Bone marrow (tissue), 2 donors: ENCODE measurements around the gene DIP2B.
"Not testable (repeated sequence)": the region's sequence is repeated elsewhere in the genome, so short reads cannot be mapped to it uniquely, and the experiment has no call there.

Source experiments
- DNase-seq, 2 donors: peaks; one replicate each; lab custom pipeline; 2025; lab: John Stamatoyannopoulos, UW

DIP2B gene

DNA sequence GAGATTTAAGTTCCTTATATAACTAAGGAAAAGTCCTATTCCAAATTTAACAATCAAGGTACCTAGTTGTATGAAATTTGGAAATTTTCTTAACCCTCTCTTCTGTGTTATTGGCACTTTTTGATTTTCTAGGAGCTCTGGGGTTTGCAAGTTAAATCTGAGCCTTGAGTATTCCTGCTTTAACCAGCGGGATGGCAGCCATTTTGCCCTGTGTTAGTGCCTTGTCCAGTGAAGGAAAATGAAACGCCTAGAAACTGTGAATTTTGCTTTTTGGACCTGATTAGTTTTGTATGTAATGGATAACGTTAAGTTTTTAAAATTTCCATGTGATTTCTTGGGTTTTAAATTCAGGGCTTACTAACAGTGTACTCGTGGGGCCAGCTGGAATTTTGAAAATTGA, 45.1 kb downstream of the DIP2B start:
- no peak for DNase-seq

DNA sequence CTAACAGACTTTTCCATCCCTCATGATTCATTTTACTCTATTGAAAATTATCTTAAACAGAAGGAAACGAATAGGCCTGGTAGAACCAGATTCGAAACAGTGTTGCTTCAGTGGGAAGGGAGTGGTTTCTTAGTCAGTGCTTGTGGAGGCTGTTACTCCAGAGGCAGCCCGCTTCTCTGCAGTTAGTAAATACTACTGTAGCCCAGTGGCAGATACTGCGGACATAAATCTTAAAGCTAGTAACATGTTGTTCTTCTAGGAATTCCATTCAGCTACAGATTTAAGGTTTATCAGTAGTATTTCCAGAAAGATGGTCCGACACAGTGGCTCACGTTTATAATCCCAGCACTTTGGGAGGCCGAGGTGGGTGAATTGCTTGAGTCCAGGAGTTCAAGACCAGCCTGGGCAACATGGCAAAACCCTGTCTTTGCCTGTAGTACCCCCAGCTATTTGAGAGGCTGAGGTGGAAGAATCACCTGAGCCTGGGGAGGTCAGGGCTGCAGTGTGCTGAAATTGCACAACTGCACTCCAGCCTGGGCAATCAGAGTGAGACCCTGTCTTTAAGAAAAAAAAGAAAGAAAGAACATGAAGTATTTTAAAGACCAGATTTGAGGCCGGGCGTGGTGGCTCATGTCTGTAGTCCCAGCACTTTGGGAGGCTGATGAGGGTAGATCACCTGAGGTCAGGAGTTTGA, 45.9 kb downstream of the DIP2B start:
- no peak for DNase-seq

DNA sequence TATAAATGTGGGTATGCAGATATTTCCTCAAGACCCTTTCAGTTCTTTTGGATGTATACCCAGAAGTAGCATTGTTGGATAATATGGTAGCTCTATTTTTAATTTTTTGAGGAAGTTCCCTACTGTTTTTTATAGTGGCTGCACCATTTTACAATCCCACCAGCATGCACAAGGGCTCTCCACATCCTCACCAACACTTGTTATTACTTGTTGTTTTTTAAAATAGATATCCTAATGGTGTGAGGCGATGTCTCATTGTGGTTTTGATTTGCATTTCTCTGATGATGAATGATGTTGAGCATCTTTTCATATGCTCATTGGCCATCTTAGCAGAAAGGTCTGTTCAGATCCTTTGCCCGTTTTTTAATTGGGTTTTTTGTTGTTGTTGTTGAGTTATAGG, 47.1 kb downstream of the DIP2B start:
- DNase-seq, result no peak

DNA sequence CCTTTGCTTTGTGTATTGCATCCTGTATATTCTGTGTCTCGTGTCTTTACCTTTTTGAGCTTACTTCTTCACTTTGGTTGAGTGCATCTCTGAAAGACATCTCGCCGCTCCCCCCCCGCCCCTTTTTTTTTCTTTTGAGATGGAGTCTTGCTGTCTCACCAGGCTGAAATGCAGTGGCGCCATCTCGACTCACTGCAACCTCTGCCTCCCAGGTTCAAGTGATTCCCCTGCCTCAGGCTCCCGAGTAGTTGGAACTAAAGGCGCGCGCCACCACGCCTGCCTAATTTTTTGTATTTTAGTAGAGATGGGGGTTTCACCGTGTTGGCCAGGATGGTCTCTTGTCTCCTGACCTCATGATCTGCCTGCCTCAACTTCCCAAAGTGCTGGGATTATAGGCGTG, 49.9 kb downstream of the DIP2B start:
- no peak for DNase-seq

DNA sequence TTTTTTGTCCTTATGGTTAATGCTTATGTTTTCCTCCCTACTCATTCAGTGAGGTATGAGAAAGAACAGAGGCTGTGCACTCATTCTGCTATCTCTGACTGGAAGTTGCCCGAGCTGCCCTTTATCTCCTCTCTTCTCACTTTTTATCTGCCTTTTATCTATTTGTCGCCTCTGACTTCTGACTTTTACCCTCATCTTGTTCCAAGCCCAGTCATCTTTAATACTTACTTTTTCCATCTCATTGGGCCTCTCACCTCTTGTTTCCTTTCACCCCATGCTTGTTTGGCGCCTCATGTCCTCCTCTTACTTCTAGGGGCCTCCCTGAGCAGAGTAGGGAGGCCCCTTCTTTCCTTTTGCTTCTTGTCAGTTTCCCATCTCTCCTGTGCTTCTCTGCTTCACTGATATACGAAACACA, 50.7 kb downstream of the DIP2B start:
- DNase-seq, result no peak

DNA sequence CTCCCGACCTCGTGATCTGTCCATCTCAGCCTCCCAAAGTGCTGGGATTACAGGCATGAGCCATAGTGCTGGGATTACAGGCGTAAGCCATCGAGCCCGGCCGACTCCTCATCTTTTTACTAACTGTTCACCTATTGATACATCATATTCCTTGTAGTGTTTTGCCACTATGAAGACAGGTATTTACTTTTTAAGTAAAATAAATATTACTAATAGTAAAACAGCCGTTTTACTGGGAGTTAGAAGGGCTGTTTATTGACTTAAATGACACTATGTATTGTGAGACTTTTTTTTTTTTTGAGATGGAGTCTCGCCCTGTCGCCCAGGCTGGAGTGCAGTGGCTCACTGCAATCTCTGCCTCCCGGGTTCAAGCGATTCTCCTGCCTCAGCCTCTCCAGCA, 51.5 kb downstream of the DIP2B start:
- DNase-seq, result no peak

DNA sequence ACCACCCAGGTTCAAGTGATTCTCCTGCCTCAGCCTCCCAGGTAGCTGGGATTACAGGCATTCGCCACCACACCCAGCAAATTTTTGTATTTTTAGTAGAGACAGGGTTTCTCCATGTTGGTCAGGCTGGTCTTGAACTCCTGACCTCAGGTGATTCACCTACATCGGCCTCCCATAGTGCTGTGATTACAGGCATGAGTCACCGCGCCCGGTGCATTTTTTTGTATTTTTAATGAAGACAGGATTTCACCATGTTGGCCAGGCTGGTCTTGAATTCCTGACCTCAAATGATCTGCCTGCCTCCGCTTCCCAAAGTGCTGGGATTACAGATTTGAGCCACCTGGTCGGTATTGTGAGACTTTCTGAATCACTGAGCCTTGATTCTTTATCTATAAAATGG, 52.0 kb downstream of the DIP2B start:
- DNase-seq, result not testable (repeated sequence)

DNA sequence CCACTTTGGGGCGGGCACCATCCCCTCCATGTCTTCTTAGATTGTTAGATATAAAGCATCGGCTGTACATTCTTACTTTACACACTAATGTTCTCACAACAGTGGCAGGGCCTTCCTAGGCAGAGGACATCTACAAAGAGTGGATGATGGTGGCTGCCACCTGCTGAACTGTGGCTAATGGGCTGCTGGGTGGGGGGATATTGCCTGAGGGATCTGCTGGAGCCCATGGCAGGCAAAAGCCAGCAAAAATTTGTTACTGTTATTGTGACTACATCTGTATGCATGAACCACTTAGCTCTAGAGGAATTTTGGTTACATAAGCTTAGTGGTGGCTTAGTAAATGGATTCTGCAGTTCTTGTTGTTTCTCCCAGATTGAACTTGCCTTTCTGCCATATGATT, 52.6 kb downstream of the DIP2B start:
- DNase-seq, result no peak

DNA sequence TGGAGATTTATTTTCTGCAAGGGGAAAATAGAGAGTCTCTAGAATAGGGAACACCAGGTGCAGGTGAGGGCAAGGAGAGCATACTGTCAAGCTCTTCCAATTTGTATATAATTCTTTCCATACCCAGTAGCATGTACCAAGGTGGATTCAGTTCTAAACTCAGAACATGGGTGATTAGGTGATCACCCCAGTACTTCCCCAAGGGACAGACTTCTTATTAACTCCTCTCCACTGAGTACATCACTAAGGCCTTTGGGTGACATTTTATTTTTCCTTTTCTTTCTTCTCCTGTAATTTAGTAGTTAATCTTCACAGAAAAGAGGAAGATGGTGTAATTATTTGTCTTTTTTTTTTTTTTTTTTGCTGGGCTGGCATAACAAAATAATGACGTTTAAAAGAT, 54.2 kb downstream of the DIP2B start:
- no peak for DNase-seq

DNA sequence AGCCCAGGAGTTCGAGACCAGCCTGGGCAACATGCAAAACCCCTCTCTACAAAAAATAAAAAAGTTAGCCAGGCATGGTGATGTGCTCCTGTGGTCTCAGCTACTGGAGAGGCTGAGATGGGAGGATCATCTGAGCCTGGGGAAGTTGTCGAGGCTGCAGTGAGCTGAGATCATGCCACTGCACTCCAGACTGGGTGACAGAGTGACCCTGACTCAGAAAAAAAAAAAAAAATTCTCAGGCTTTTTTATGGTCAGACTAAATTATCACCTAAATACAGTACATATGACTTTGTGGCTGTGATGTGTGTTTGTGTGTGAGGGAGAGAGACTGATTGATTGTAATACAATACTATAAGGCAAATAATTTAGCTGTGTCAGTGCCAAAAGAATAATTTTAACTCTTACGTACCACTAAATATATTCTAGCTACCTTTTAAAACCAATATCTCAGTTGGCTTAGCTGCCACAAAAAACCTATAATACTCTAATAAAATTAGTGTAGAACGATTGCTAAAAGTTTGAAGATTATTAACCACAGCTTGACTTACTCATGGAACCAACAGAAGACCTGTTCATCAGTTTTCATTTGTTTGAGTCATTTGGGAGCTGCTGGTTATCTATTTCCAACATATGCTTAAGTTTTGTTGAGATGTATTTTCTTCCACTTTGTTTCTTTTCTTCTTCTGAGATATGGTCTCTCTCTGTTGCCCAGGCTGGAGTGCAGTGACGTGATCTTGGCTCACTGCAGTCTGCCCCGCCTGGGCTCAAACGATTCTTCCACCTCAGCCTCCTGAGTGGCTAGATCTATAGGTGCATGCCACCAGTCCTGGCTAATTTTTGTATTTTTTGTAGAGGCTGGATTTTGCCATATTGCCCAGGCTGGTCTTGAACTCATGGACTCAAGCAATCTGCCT, 58.0 kb downstream of the DIP2B start:
- DNase-seq, result no peak

DNA sequence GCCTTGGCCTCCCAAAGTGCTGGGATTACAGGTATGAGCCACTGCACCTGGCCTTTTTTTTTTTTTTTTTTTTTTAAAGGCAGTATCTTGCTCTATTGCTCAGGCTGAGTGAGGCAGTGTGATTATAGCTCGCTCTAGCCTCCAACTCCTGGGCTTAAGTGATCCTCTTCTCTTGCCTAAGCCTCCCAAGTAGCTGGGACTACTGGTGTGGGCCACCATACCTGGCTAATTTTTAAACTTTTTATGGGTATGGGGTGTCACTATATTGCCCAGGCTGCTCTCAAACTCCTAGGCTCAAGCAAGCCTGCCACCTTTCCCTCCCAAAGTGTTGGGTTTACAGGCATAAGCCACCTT, 58.6 kb downstream of the DIP2B start:
- DNase-seq, result no peak

DNA sequence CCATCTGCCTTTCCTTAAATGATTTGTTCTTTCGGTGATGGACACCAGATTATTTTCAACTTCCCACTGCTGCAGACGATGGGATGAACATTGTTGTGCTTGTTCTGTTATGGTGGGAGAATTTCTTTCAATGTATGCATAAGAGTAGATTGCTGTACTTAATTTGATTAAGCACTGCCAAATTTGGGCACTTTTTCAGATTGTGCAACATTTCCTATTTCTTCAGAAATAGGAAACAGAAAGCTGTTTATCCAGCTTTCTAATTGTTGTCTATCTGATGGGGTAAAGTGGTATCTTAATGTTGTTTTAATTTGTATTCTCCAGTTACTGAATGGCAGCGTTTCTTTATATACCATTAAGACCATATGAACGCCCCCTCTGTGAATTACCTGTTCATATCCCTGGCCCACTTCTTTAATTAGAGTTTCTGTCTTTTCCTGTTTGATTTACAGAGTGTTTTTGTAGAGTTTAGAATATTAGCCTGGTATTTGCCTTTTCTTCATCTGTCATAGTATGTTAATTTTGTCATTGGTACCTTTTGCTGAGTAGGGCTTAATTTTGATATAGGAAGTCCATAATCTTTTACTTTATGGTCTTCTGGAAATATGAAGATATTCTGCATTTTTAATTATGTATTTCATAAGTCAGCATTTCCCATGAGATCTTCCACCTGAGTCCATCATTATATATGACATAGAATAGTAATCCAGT, 59.6 kb downstream of the DIP2B start:
- DNase-seq, result no peak

DNA sequence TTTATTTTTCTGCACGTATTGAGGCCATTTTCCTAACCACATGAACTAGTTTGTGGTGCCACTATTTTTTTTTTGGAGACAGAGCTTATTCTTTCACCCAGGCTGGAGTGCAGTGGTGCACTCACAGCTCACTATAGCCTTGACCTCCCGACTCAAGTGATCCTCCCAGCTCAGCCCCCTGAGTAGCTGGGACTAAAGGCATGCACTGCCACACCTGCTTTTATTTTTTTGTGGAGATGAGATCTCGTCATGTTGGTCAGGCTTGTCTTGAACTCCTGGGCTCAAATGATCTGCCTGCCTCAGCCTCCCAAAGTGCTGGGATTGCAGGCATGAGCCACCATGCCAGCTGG, 60.1 kb downstream of the DIP2B start:
- no peak for DNase-seq

DNA sequence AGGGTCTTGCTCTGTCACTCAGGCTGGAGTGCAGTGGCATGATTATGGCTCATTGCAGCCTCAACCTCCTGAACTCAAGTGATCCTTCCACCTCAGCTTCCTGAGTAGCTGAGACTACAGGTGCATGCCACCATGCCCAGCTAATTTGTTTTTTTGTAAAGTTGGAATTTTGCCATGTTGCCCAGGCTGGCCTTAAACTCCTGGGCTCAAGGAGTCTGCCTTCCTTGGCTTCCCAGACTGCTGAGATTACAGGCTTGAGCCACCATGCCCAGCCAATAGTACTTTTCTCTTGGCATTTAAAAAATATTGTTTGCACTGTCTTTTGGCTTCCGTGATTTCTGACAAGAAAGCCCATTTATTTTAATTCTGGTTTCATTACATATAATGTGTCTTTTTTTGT, 61.3 kb downstream of the DIP2B start:
- DNase-seq, result no peak

DNA sequence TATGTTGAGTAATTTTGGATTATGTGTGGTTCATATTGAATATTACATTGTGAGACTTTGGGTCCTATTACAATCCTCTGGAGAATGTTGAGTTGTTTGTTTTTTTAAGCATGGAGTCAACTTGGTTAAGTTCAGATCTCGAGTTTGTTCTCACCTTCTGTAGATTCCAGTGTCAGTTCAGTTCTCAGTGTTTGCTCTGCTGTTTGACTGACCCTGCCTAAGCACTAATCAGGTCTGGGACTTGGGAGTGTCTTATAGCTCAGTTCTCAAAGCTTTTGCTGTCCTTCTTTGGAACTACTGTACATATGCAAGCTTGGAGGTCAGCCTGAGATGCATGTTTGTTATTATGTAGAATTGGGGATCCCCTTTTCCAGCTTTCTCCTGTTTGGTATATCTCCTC, 63.1 kb downstream of the DIP2B start:
- DNase-seq, result no peak

DNA sequence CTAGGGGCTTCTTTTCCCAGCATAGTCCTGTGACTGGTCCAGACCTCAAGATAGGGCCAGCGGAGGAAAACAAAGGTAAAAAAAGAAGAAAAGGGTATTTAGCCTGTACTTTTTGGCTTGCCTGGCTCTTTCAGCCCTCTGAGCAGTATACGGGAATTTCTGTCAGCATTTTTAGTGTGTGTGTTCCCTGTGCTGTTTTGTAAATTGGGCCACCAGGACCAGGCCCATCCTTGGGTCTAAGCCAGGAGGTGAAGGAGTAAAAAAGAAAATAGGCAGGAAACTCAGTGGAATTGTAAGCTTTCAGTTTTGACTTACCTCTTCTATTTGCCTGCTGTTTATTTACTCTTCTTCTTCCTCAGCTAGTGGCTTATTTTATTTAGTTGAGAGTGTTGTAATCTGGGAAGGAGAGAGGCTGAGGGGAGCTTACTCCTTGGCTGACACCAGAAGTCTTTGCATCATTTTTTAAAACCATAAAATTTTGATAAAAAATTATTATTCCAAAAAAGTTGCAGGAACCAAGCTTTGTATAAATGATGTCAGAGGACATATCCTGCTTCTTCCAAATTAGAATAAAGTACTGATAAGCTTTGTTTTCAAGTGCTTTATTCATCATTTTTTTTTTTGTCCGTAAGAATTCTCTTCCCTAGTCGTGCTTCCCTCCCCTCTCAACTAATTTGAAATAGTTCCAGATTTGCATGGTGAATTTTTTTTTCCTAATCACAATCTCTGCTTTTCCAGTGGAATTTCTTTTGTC, 63.7 kb downstream of the DIP2B start:
- DNase-seq, result no peak

DNA sequence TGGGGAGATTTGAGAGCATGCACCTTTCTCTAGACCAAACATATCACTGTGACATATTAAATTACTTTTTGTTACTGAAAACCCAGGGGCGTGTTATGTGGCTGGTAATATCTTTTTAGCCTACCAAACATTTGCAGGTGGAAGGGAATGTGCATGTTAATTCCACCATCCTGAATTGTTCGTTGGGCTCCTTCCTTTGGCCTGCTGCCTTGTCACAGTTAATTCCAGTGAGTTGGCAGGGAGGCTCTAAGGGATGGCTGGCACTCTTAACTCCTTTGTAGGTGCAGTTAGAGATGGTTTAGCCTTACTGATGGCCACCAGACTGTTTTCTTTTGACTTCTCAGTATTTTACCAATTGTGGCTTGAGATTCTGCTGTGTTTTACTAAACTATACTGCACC, 64.5 kb downstream of the DIP2B start:
- no peak for DNase-seq

DNA sequence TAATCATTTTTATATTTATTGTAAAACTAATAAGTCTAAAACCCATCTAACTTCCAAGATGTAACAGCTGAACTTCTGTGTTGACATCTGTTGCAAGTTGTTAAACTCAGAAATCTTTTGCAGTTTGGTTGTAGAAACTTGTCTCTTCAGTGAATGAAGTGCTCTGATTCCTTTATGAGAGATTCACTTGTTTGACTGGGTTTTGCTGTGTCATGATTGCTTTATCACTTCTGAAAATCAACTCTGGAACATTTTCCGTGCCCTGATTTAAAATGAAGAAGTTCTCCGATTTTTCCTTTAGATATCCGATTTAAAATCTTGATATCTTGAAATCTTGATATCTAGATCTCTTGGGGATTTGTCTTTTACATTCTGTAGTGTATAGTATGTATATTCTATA, 65.1 kb downstream of the DIP2B start:
- DNase-seq, result no peak

DNA sequence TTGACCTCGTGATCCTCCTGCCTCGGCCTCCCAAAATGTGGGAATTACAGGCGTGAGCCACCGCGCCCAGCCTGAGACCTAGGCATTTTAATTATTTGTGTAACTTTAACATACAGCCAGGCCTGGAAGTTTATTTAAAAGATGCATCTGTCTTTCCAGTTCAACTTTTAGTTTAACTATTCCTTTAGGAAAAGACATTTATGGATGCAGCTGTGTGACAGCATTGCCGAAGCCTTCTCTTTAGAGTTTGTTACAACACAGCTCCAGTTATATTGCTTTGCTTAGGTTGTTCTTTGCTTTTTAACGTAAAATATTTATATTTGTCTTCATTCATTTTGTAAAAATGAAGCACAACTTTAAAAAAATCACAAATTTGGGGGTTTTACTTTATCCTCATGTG, 67.0 kb downstream of the DIP2B start:
- no peak for DNase-seq

DNA sequence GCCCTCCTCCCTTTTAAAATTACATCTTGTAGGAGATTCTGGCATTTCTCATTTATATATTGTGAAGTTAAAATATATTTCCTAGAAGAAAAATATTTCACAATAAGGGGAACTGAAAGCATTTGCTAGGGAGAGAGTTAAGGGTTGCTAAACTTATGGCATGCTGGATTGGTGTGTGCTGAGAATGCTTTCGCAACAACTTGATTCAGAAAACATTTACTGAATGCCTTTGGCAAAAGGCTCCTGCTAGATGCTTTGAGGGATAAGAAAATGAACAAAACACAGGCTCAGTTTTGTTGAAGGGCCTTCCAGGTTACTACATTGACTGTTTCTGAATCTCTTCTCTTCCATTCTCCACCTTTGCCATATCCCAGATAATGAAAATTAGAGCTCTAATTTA, 67.5 kb downstream of the DIP2B start:
- DNase-seq, result peak in 1 of 2 donors; percentile 50

DNA sequence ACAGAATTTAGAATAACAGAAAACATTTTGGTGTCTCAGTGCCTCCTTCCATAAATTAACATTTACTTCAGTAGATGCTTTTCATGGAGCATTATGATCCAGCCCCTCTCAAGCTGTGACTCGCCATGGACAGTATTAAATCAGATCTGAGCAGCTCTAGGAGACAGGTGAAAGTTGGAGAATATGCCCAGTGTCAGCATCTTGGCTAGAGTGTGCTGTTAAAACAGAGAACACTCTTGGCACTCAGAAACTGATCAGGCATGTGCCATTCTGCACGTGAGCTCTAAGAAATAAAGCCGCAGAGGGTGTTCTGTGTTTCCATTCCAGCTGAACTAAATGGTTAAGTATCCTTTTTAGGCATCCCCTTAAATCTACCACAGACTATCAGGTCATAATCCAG, 68.0 kb downstream of the DIP2B start:
- no peak for DNase-seq

DNA sequence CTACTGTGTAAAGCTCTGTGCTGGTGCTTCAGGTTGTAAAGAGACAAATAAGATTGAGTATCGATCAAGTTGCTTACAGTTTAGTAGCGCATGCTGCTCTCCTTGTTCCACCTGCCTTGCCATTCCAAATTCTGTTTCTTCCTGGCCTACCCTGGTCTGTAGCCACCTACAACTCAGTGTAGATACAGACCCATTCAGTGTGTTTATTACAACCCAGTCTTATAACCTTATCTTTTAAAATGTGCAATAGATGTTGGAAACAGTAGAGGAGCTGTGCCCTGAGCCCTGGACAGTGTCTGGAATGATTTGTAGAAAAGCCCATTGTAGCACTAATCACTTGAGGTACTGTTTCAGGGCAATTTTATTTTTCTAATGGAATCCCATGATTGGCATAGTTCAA, 68.5 kb downstream of the DIP2B start:
- no peak for DNase-seq
